HepG2 (cell line): ENCODE results near the gene DBNDD2. TPM values are rescaled to one million over a fixed set of nuclear protein-coding genes. Genes with fewer than 3 reads are reported as not detected.

Experiments
- BORCS8-MEF2B ChIP-seq: sonication (generic); formaldehyde crosslinking; IDR thresholded peaks from 2 replicates; pipeline ENCODE4 v1.8.0; 2022; ENCODE audit warnings: mild to moderate bottlenecking, missing genetic modification reagents
- CEBPB ChIP-seq: IDR thresholded peaks from 2 replicates; pipeline ENCODE4 v1.6.1; 2011; ENCODE audit warnings: low read depth, low read length, improper control_type of control experiment, borderline replicate concordance
- FOSL1 ChIP-seq: sonication (generic); formaldehyde crosslinking; IDR thresholded peaks from 2 replicates; pipeline ENCODE4 v1.9.0; 2021; ENCODE audit warnings: missing genetic modification reagents, borderline replicate concordance
- FOSL2 ChIP-seq: sonication (generic); formaldehyde crosslinking; IDR thresholded peaks from 2 replicates; pipeline ENCODE4 v1.4.0; 2020; ENCODE audit warnings: missing genetic modification reagents
- KDM5B ChIP-seq: sonication (generic); formaldehyde crosslinking; IDR thresholded peaks from 2 replicates; pipeline ENCODE4 v1.4.0; 2020; ENCODE audit warnings: missing genetic modification reagents, mild to moderate bottlenecking, borderline replicate concordance
- KLF13 ChIP-seq: sonication (generic); formaldehyde crosslinking; IDR thresholded peaks from 2 replicates; pipeline ENCODE4 v1.4.0; 2020; ENCODE audit warnings: mild to moderate bottlenecking, missing genetic modification reagents
- NFKBIZ ChIP-seq: IDR thresholded peaks from 2 replicates; pipeline ENCODE4 v1.6.1; 2018; ENCODE audit warnings: missing genetic modification reagents, missing compliant biosample characterization
- RNF2 ChIP-seq: fragments of 450-650 bp; conservative IDR thresholded peaks from 2 replicates; pipeline ENCODE4 v1.6.1; 2016; ENCODE audit warnings: low read depth
- ZNF138 ChIP-seq: sonication (generic); formaldehyde crosslinking; IDR thresholded peaks from 2 replicates; pipeline ENCODE4 v1.5.0; 2020; ENCODE audit warnings: mild to moderate bottlenecking, low read depth, missing genetic modification reagents
- ZNF24 ChIP-seq: fragments of 450-650 bp; IDR thresholded peaks from 2 replicates; pipeline ENCODE4 v1.6.1; 2017; ENCODE audit warnings: antibody characterized with exemption, mild to moderate bottlenecking
- ZNF33B ChIP-seq: sonication (generic); formaldehyde crosslinking; IDR thresholded peaks from 2 replicates; pipeline ENCODE4 v1.5.1; 2020; ENCODE audit warnings: mild to moderate bottlenecking, missing genetic modification reagents
- ZSCAN12 ChIP-seq: sonication (generic); formaldehyde crosslinking; IDR thresholded peaks from 2 replicates; pipeline ENCODE4 v1.9.0; 2021; ENCODE audit warnings: mild to moderate bottlenecking, missing genetic modification reagents
- polyA plus RNA-seq, 8 experiments: library from polyadenylated mRNA; depleted of rRNA in 3 of 8; stranded (reverse) in 7 of 8; unstranded in 1 of 8; fragments of >200 nt; fragmentation: Illumina TruSeq in 4 of 8; extraction: Trizol in 4 of 8; gene quantifications; 2 replicates each; pipeline versions ENCODE4 v1.2.1 to v1.2.3, GENCODE V29; 2011 to 2016; ENCODE audit warnings: low read depth in 4 of 8, missing spikeins in 1 of 8, mixed read lengths in 1 of 8; ENCODE audit not compliant: insufficient read depth in 1 of 8
- total RNA-seq, 5 experiments: library from RNA; depleted of rRNA; stranded (reverse); fragments of >200 nt; fragmentation: Illumina TruSeq; extraction: Trizol; gene quantifications; 2 replicates each; pipeline ENCODE4 v1.2.3, GENCODE V29; 2016; ENCODE audit warnings: low read depth in 1 of 5
- TF ChIP-seq, protein P1 (sequence below): sonication (generic); formaldehyde crosslinking; IDR thresholded peaks from 2 replicates; pipeline ENCODE4 v1.8.0; 2022; ENCODE audit warnings: mild to moderate bottlenecking, missing genetic modification reagents, moderate library complexity
- TF ChIP-seq, protein P2 (sequence below): IDR thresholded peaks from 2 replicates; pipeline ENCODE4 v1.6.1; 2016
- TF ChIP-seq, protein P3 (sequence below): sonication (generic); formaldehyde crosslinking; IDR thresholded peaks from 2 replicates; pipeline ENCODE4 v1.4.0; 2020; ENCODE audit warnings: missing genetic modification reagents
- TF ChIP-seq, protein P4 (sequence below): sonication (generic); formaldehyde crosslinking; IDR thresholded peaks from 2 replicates; pipeline ENCODE4 v1.4.0; 2020; ENCODE audit warnings: mild to moderate bottlenecking, missing genetic modification reagents
- TF ChIP-seq, protein P5 (sequence below), 2 experiments: IDR thresholded peaks; 2 replicates each; pipeline ENCODE4 v1.6.1; 2011 to 2012; ENCODE audit warnings: low read length in 2 of 2, borderline replicate concordance in 1 of 2, low read depth in 1 of 2, mild to moderate bottlenecking in 1 of 2, moderate library complexity in 1 of 2

DBNDD2 gene
- total and polyA plus RNA-seq, 2 of the 13 experiments (the other 11 are each of a cell fraction or from before 2014, with no cell fraction given): 16.7 to 47.6 TPM

DNA sequence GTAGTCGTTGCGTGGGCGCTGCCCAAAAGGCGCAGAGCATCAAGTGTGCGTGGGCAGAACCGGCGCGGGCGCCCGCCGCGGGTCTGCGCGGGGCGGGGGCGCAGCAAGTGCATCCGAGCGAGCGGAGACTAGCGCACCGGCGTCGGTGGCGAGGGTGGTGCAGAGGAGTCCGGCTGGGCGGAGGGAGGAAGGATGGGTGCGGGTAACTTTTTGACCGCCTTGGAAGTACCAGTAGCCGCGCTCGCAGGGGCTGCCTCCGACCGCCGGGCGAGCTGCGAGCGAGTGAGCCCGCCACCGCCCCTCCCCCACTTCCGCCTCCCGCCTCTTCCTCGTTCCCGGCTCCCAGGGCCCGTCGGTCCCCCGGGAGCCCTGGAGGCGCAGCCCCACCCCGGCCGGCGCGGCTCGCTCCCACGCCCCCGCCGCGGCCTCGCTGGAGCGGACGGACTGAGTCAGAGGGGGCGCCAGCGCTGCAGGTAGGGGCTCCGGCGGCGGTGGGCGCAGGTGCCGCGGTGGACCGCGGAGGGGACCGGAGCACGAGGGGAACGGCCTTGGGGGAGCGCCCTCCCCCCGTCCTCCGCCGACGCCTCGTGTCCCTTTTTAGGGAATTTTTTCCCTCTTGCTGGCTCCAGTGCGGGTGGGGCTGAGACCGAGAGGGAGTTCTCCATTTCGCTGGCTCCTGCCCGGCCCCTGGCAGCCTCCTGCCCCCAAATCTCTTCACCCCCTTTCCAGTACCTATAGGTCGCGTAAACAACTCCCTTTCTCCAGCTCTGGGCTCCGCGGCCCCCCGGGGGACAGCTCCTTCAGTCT lies 1.6 kb upstream of the DBNDD2 start (continued):
- TF ChIP-seq, protein P1, sequence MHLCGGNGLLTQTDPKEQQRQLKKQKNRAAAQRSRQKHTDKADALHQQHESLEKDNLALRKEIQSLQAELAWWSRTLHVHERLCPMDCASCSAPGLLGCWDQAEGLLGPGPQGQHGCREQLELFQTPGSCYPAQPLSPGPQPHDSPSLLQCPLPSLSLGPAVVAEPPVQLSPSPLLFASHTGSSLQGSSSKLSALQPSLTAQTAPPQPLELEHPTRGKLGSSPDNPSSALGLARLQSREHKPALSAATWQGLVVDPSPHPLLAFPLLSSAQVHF (CRISPR knock-in tag): peak; percentile 87
- TF ChIP-seq ZSCAN12 (CRISPR knock-in tag): 0 out of 2 replicates have a peak, but pooled peaks have one; percentile 61
- TF ChIP-seq RNF2: peak; percentile 11; the same call in 1 of the 2 replicates
- peak; percentile 86; the same call in 1 of the 2 replicates for TF ChIP-seq ZNF138 (CRISPR knock-in tag)
- TF ChIP-seq, protein P2, sequence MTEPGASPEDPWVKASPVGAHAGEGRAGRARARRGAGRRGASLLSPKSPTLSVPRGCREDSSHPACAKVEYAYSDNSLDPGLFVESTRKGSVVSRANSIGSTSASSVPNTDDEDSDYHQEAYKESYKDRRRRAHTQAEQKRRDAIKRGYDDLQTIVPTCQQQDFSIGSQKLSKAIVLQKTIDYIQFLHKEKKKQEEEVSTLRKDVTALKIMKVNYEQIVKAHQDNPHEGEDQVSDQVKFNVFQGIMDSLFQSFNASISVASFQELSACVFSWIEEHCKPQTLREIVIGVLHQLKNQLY (CRISPR knock-in tag): 0 out of 2 replicates have a peak, but pooled peaks have one; percentile 30
- TF ChIP-seq ZNF33B (CRISPR knock-in tag): peak; percentile 42; the same call in 1 of the 2 replicates
- TF ChIP-seq FOSL1 (CRISPR knock-in tag): no peak
- TF ChIP-seq ZNF24: no peak
- TF ChIP-seq BORCS8-MEF2B: peak; percentile 66; the same call in 1 of the 2 replicates
- TF ChIP-seq, protein P3, sequence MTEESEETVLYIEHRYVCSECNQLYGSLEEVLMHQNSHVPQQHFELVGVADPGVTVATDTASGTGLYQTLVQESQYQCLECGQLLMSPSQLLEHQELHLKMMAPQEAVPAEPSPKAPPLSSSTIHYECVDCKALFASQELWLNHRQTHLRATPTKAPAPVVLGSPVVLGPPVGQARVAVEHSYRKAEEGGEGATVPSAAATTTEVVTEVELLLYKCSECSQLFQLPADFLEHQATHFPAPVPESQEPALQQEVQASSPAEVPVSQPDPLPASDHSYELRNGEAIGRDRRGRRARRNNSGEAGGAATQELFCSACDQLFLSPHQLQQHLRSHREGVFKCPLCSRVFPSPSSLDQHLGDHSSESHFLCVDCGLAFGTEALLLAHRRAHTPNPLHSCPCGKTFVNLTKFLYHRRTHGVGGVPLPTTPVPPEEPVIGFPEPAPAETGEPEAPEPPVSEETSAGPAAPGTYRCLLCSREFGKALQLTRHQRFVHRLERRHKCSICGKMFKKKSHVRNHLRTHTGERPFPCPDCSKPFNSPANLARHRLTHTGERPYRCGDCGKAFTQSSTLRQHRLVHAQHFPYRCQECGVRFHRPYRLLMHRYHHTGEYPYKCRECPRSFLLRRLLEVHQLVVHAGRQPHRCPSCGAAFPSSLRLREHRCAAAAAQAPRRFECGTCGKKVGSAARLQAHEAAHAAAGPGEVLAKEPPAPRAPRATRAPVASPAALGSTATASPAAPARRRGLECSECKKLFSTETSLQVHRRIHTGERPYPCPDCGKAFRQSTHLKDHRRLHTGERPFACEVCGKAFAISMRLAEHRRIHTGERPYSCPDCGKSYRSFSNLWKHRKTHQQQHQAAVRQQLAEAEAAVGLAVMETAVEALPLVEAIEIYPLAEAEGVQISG (CRISPR knock-in tag): peak; percentile 53; the same call in 1 of the 2 replicates
- TF ChIP-seq, protein P4, sequence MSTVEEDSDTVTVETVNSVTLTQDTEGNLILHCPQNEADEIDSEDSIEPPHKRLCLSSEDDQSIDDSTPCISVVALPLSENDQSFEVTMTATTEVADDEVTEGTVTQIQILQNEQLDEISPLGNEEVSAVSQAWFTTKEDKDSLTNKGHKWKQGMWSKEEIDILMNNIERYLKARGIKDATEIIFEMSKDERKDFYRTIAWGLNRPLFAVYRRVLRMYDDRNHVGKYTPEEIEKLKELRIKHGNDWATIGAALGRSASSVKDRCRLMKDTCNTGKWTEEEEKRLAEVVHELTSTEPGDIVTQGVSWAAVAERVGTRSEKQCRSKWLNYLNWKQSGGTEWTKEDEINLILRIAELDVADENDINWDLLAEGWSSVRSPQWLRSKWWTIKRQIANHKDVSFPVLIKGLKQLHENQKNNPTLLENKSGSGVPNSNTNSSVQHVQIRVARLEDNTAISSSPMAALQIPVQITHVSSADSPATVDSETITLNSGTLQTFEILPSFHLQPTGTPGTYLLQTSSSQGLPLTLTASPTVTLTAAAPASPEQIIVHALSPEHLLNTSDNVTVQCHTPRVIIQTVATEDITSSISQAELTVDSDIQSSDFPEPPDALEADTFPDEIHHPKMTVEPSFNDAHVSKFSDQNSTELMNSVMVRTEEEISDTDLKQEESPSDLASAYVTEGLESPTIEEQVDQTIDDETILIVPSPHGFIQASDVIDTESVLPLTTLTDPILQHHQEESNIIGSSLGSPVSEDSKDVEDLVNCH (CRISPR knock-in tag): no peak
- 0 out of 2 replicates have a peak, but pooled peaks have one; percentile 13 for TF ChIP-seq FOSL2 (CRISPR knock-in tag)
- TF ChIP-seq NFKBIZ: no peak
- TF ChIP-seq, protein P5, sequence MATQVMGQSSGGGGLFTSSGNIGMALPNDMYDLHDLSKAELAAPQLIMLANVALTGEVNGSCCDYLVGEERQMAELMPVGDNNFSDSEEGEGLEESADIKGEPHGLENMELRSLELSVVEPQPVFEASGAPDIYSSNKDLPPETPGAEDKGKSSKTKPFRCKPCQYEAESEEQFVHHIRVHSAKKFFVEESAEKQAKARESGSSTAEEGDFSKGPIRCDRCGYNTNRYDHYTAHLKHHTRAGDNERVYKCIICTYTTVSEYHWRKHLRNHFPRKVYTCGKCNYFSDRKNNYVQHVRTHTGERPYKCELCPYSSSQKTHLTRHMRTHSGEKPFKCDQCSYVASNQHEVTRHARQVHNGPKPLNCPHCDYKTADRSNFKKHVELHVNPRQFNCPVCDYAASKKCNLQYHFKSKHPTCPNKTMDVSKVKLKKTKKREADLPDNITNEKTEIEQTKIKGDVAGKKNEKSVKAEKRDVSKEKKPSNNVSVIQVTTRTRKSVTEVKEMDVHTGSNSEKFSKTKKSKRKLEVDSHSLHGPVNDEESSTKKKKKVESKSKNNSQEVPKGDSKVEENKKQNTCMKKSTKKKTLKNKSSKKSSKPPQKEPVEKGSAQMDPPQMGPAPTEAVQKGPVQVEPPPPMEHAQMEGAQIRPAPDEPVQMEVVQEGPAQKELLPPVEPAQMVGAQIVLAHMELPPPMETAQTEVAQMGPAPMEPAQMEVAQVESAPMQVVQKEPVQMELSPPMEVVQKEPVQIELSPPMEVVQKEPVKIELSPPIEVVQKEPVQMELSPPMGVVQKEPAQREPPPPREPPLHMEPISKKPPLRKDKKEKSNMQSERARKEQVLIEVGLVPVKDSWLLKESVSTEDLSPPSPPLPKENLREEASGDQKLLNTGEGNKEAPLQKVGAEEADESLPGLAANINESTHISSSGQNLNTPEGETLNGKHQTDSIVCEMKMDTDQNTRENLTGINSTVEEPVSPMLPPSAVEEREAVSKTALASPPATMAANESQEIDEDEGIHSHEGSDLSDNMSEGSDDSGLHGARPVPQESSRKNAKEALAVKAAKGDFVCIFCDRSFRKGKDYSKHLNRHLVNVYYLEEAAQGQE (IDR thresholded peaks at IDR 0.05; ENCODE audit: borderline replicate concordance in 1 of 2, low read depth in 1 of 2, low read length in 2 of 2): peak in 1 of 2 experiments; percentile 34; a peak in 1 of 4 replicates
- TF ChIP-seq KLF13: 0 out of 2 replicates have a peak, but pooled peaks have one; percentile 49
- no peak for TF ChIP-seq CEBPB
- TF ChIP-seq KDM5B (CRISPR knock-in tag): peak; percentile 70; the same call in 1 of the 2 replicates
